Stimulated activated CD4-positive, alpha-beta T cell treated with anti-CD3 and anti-CD28 coated beads, Interleukin-1b, Interleukin-23, amount 100 ng/mL, for 24 hours (primary cell): Measurements from ENCODE around the gene PYURF.

Experiments
- DNase-seq, 4 experiments: peaks; one replicate each; pipeline ENCODE4 v3.0.0-alpha.2; 2020; ENCODE audit warnings: low read depth in 4 of 4, low spot score in 1 of 4

Gene PYURF

DNA sequence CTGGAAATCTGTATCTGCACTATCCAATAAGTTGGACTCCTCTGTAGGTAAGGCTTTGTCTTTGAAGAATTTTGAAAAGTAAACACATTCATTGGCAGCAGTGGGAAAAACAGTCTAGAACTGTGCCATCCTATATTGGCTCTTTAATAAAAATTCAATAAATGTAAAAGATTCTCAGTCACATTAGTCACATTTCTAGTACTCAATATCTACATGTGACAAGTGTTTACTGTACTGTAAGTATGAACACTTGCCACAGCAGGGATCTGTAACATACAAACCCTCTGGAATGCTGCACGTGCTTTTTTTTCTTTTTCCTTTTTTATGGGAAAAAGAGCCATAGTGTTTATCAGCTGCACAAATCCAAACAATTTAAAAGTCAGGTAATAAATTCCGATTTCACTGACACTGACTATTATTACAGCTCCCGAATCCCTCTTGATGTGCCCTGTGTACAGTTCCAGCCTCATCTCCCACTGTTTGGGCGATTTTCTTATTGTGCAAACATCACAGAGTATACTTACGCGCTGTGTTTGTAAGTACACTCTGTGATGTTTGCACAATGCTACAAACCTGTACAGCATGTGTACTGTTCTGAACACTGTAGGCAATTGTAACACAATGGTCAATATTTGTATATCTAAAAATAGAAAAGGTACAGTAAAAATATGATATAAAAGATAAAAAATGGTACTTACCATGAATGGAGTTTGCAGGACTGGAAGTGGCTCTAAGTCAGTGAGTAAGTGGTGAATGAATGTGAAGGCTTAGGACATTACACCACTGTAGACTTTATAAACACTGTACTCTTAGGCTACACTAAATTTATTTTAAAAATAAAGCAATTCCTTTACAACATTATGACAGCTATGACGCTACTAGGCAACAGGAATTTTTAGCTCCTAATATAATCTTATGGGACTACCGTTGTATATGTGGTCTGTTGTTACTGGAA, 8.7 kb downstream of the PYURF start:
- no peak for DNase-seq

- DNase-seq: no peak
Observed at GRCh38 chr4:88511236-88511635, 12.3 kb downstream of the PYURF start.

DNA sequence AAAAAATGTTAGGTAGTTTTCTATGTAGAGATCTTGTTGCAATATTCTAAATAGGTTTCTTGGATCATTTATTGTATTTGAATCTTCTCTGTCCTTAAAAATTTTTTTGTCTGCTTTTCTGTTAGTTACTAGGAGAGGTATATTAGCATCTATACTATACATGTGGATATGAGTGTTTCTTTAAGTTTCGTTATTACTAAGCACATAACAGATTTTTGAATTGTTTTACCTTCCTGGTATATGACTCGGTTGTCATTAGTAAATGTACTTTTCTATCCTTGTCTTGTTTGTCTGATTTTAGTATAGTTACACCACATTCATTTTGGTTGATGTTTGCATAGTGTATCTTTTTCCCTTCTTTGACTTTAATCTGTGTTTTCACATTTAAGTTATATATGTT, 20.2 kb downstream of the PYURF start:
- no peak for DNase-seq

GRCh38 chr4:88497859-88498409, 25.6 kb downstream of the PYURF start:
- no peak for DNase-seq

GRCh38 chr4:88489100-88489761, 34.3 kb downstream of the PYURF start:
- DNase-seq: no peak

- DNase-seq: no peak
Observed at GRCh38 chr4:88481537-88481936, 42.0 kb downstream of the PYURF start.

DNA sequence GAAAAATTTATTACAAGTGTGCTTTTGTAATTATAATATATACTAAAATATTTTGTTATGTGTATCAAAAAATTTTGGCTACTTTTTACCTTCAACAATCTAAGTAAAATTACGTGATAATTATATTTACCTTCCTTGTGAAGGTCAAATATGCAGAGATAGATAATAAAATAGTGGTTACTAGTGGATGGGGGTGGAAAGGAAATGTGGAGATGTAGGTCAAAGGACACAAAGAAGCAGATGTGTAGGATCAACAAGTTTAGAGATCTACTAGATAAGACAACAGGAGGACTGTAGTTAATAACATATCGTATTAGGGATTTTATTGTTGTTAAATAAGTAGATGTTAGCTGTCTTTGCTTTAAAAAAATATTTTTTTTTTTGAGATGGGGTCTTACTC, 45.3 kb downstream of the PYURF start:
- DNase-seq: no peak

GRCh38 chr4:88477229-88477860, 46.2 kb downstream of the PYURF start:
- no peak for DNase-seq
